ENCODE data around the gene VAT1L.

The VAT1L gene

GRCh38 chr16:77882358-77882757 is 94.0 kb downstream of the VAT1L start:
- no peak for DNase-seq (ENCODE audit: insufficient read length, low spot score)
- TF ChIP-seq POLR2A (IDR thresholded peaks at IDR 0.05; ENCODE audit: low read depth, low read length) = no peak
- FAIRE-seq = no peak

GRCh38 chr16:77885571-77886295 is 97.4 kb downstream of the VAT1L start:
- no peak for FAIRE-seq
- no peak for TF ChIP-seq POLR2A (IDR thresholded peaks at IDR 0.05; ENCODE audit: low read depth, low read length)
- no peak for DNase-seq (ENCODE audit: insufficient read length, low spot score)

- TF ChIP-seq POLR2A (IDR thresholded peaks at IDR 0.05; ENCODE audit: low read depth, low read length) = no peak
- DNase-seq (ENCODE audit: insufficient read length, low spot score) (no peak), FAIRE-seq (no peak)
Observed at GRCh38 chr16:77888871-77889270, 100.5 kb downstream of the VAT1L start.

- TF ChIP-seq POLR2A (IDR thresholded peaks at IDR 0.05; ENCODE audit: low read depth, low read length) = no peak
- FAIRE-seq = no peak
- DNase-seq (ENCODE audit: insufficient read length, low spot score) = no peak
Observed at GRCh38 chr16:77890075-77890474, 101.7 kb downstream of the VAT1L start.

GRCh38 chr16:77894162-77894561 is 105.8 kb downstream of the VAT1L start:
- FAIRE-seq (no peak), DNase-seq (ENCODE audit: insufficient read length, low spot score) (no peak)
- no peak for TF ChIP-seq POLR2A (IDR thresholded peaks at IDR 0.05; ENCODE audit: low read depth, low read length)

- no peak for DNase-seq (ENCODE audit: insufficient read length, low spot score)
- TF ChIP-seq POLR2A (IDR thresholded peaks at IDR 0.05; ENCODE audit: low read depth, low read length) = no peak
- FAIRE-seq = no peak
Observed at GRCh38 chr16:77895962-77896361, 107.6 kb downstream of the VAT1L start.

- FAIRE-seq (no peak), DNase-seq (ENCODE audit: insufficient read length, low spot score) (no peak)
- no peak for TF ChIP-seq POLR2A (IDR thresholded peaks at IDR 0.05; ENCODE audit: low read depth, low read length)
Observed at GRCh38 chr16:77896415-77897128, 108.2 kb downstream of the VAT1L start.

GRCh38 chr16:77897129-77897437 is 108.7 kb downstream of the VAT1L start:
- FAIRE-seq = no peak
- no peak for TF ChIP-seq POLR2A (IDR thresholded peaks at IDR 0.05; ENCODE audit: low read depth, low read length)
- no peak for DNase-seq (ENCODE audit: insufficient read length, low spot score)

- TF ChIP-seq POLR2A (IDR thresholded peaks at IDR 0.05; ENCODE audit: low read depth, low read length) = no peak
- FAIRE-seq (no peak), DNase-seq (ENCODE audit: insufficient read length, low spot score) (no peak)
Observed at GRCh38 chr16:77897831-77898605, 109.7 kb downstream of the VAT1L start.

- FAIRE-seq (no peak), DNase-seq (ENCODE audit: insufficient read length, low spot score) (no peak)
- no peak for TF ChIP-seq POLR2A (IDR thresholded peaks at IDR 0.05; ENCODE audit: low read depth, low read length)
Observed at GRCh38 chr16:77898671-77899211, 110.4 kb downstream of the VAT1L start.

- FAIRE-seq = no peak
- no peak for DNase-seq (ENCODE audit: insufficient read length, low spot score)
- no peak for TF ChIP-seq POLR2A (IDR thresholded peaks at IDR 0.05; ENCODE audit: low read depth, low read length)
Observed at GRCh38 chr16:77899416-77899815, 111.1 kb downstream of the VAT1L start.

GRCh38 chr16:77905374-77905920 is 117.1 kb downstream of the VAT1L start:
- TF ChIP-seq POLR2A (IDR thresholded peaks at IDR 0.05; ENCODE audit: low read depth, low read length) = no peak
- DNase-seq (ENCODE audit: insufficient read length, low spot score) (no peak), FAIRE-seq (no peak)

GRCh38 chr16:77910021-77910420 is 121.7 kb downstream of the VAT1L start:
- FAIRE-seq (no peak), DNase-seq (ENCODE audit: insufficient read length, low spot score) (no peak)

GRCh38 chr16:77912617-77913016 is 124.3 kb downstream of the VAT1L start:
- no peak for TF ChIP-seq POLR2A (IDR thresholded peaks at IDR 0.05; ENCODE audit: low read depth, low read length)
- FAIRE-seq (no peak), DNase-seq (ENCODE audit: insufficient read length, low spot score) (no peak)

More at GRCh38 chr16:77910021-77910420, 121.7 kb downstream of the VAT1L start:
- no peak for TF ChIP-seq POLR2A (IDR thresholded peaks at IDR 0.05; ENCODE audit: low read depth, low read length)
